Skeletal muscle tissue (tissue), 4 donors: ENCODE measurements around the gene DPYSL5. TPM values are rescaled to one million over a fixed set of nuclear protein-coding genes. Genes with fewer than 3 reads are reported as not detected.
"Not testable (repeated sequence)": the region's sequence is repeated elsewhere in the genome, so short reads cannot be mapped to it uniquely, and the experiment has no call there.

Source experiments
- H3K27ac ChIP-seq: one replicate; pipeline ENCODE4 v1.7.0; 2013; ENCODE audit warnings: mild to moderate bottlenecking, low read depth, low read length, inconsistent platforms
- H3K27me3 ChIP-seq, 3 donors: one replicate each; pipeline ENCODE4 v1.7.0; 2013; ENCODE audit warnings: low read length in 3 of 3; ENCODE audit not compliant: control insufficient read depth in 3 of 3, insufficient read depth in 3 of 3
- H3K36me3 ChIP-seq, 3 donors: one replicate each; pipeline ENCODE4 v1.7.0; 2013; ENCODE audit warnings: low read length in 3 of 3; ENCODE audit not compliant: control insufficient read depth in 3 of 3, insufficient read depth in 3 of 3
- H3K4me1 ChIP-seq, 3 donors: one replicate each; pipeline ENCODE4 v1.7.0; 2013; ENCODE audit warnings: low read length in 3 of 3, mild to moderate bottlenecking in 3 of 3; ENCODE audit not compliant: control insufficient read depth in 3 of 3, insufficient read depth in 3 of 3
- H3K4me3 ChIP-seq, 3 donors: one replicate each; pipeline ENCODE4 v1.7.0; 2013; ENCODE audit warnings: low read length in 3 of 3
- H3K9ac ChIP-seq, 3 donors: one replicate each; pipeline ENCODE4 v1.7.0; 2013; ENCODE audit warnings: low read length in 3 of 3, mild to moderate bottlenecking in 3 of 3, moderate library complexity in 2 of 3, low read depth in 1 of 3
- H3K9me3 ChIP-seq, 3 donors: one replicate each; pipeline ENCODE4 v1.7.0; 2013; ENCODE audit warnings: low read length in 3 of 3; ENCODE audit not compliant: control insufficient read depth in 3 of 3
- total RNA-seq: library from RNA; depleted of rRNA; stranded (reverse); fragments of >200 nt; gene quantifications from one replicate; pipeline ENCODE4 v1.2.3, GENCODE V29; 2014
- donor health status: Osteomylitis.

The DPYSL5 gene
- total RNA-seq, 1 donor from 2014 or later = 3.7 TPM

GRCh38 chr2:26812731-26813130, 35.2 kb upstream of the DPYSL5 start:
- Histone ChIP-seq H3K9ac (no peak overlapping the region), H3K27me3 (peaks cover 6 to 22% (median 19%) of the 10 kb centered on the region in 3 donors), H3K4me3 (no peak overlapping the region), H3K27ac (no peak overlapping the region), H3K36me3 (no peaks in the 10 kb centered on the region), H3K4me1 (no peaks in the 10 kb centered on the region), H3K9me3 (no peaks in the 10 kb centered on the region)

- not testable (repeated sequence) for H3K9me3 ChIP-seq, H3K4me3 ChIP-seq, H3K4me1 ChIP-seq, H3K36me3 ChIP-seq, H3K27ac ChIP-seq, H3K9ac ChIP-seq
- peaks cover 6 to 26% (median 19%) of the 10 kb centered on the region in 3 donors for H3K27me3 ChIP-seq
Measured at GRCh38 chr2:26814072-26814765, 33.7 kb upstream of the DPYSL5 start.

DNA sequence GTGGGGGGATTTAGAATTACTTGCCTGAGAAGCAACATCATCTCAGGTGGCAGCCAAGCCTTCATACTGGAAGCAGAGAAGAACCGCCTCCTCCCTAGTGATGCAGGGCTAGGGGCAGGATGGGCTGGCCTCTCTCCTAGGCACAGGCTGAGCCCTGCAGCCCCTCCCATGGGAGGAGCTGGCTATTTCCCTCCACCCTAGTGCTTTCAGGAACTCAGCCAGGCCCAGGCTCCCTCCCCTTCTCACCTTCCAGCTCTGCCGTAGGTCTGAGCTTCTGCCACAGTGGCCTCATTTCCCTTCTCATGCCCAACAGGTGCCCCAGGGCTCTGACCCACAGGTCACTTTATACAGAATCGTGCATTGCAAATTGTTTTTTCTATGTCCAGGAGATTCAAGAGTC, 31.0 kb upstream of the DPYSL5 start:
- peaks cover 6 to 20% (median 9%) of the 10 kb centered on the region in 3 donors for H3K27me3 ChIP-seq
- H3K27ac ChIP-seq = no peak overlapping the region
- no peaks in the 10 kb centered on the region for H3K36me3 ChIP-seq
- H3K4me1 ChIP-seq = no peaks in the 10 kb centered on the region
- no peak overlapping the region for H3K9ac ChIP-seq
- no peak overlapping the region for H3K4me3 ChIP-seq
- H3K9me3 ChIP-seq = no peaks in the 10 kb centered on the region

GRCh38 chr2:26818255-26818654, 29.7 kb upstream of the DPYSL5 start:
- Histone ChIP-seq H3K27ac (no peak overlapping the region), H3K36me3 (no peaks in the 10 kb centered on the region), H3K27me3 (peaks cover 2 to 11% (median 6%) of the 10 kb centered on the region in 3 donors), H3K9ac (no peak overlapping the region), H3K4me1 (no peaks in the 10 kb centered on the region), H3K9me3 (no peaks in the 10 kb centered on the region), H3K4me3 (no peak overlapping the region)

- Histone ChIP-seq H3K4me3 (no peak overlapping the region), H3K27ac (no peak overlapping the region), H3K4me1 (no peaks in the 10 kb centered on the region), H3K27me3 (peaks cover 0 to 9% (median 6%) of the 10 kb centered on the region in 3 donors), H3K9me3 (no peaks in the 10 kb centered on the region), H3K36me3 (no peaks in the 10 kb centered on the region), H3K9ac (no peak overlapping the region)
Measured at GRCh38 chr2:26818972-26819371, 29.0 kb upstream of the DPYSL5 start.

- Histone ChIP-seq H3K9ac (no peak overlapping the region), H3K4me3 (no peak overlapping the region)
Measured at GRCh38 chr2:26820932-26821331, 27.0 kb upstream of the DPYSL5 start.

DNA sequence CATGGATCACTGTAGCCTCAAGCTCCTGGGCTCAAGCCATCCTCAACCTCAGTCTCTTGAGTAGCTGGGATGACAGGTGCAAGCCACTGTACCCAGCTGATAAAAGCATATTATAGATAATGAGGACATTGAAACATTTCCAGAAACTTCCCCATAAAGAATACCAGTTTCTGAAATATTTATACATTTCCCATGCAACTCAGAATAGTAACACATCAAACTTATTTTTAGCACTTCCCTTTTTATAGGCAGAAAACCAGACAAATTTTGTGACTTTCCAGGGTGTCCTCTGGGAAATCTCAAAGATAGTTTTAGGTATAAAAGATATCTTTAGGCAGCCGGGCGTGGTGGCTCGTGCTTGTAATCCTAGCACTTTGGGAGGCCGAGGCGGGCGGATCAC, 25.1 kb upstream of the DPYSL5 start:
- Histone ChIP-seq H3K27ac (no peak overlapping the region), H3K4me1 (no peaks in the 10 kb centered on the region), H3K36me3 (no peaks in the 10 kb centered on the region), H3K27me3 (peaks cover 0 to 7% (median 0%) of the 10 kb centered on the region in 3 donors), H3K4me3 (no peak overlapping the region), H3K9me3 (no peaks in the 10 kb centered on the region), H3K9ac (no peak overlapping the region)

More at GRCh38 chr2:26820932-26821331, 27.0 kb upstream of the DPYSL5 start:
- Histone ChIP-seq H3K4me1 (no peaks in the 10 kb centered on the region), H3K9me3 (no peaks in the 10 kb centered on the region), H3K27ac (no peak overlapping the region), H3K27me3 (peaks cover 0 to 9% (median 6%) of the 10 kb centered on the region in 3 donors), H3K36me3 (no peaks in the 10 kb centered on the region)

GRCh38 chr2:26838121-26838906, 9.6 kb upstream of the DPYSL5 start:
- H3K36me3 ChIP-seq = no peaks in the 10 kb centered on the region
- no peak overlapping the region for H3K9ac ChIP-seq
- no peak overlapping the region for H3K27ac ChIP-seq
- H3K27me3 ChIP-seq = peaks cover 5 to 11% (median 9%) of the 10 kb centered on the region in 3 donors
- H3K4me1 ChIP-seq = no peaks in the 10 kb centered on the region
- H3K4me3 ChIP-seq = no peak overlapping the region
- no peaks in the 10 kb centered on the region for H3K9me3 ChIP-seq

DNA sequence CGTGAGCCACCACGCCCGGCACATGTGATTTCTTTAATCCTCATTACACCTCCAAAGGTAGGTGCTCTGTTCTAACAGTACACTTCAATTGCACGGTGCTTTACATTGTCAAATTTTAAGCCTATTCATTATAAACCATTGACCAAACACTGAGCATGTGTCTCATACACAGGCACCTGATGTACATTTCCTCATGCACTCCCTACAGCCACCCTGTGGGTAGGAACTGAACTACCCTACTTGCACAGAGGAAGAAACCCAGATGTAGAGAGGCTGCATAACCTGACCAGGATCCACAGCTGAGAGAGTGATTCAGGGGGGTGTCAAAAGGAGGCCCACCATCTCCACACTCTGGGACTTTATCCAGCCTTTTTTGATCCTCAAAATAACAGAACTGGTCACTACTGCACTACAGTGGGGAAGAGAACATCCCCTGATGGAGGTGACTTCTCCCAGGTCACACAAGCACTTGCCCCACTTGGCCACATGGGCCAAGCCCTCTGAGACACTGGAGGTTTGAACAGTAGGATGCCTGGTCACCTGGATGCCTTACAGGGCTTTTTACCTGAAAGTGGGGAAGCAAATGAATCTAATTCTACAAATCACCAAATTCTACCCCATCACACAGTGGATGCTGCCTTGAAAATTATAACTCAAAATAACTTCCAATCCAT, 6.9 kb upstream of the DPYSL5 start:
- H3K9ac ChIP-seq = no peak overlapping the region
- H3K4me1 ChIP-seq = no peaks in the 10 kb centered on the region
- no peaks in the 10 kb centered on the region for H3K36me3 ChIP-seq
- H3K27ac ChIP-seq = no peak overlapping the region
- H3K27me3 ChIP-seq = peaks cover 18 to 27% (median 23%) of the 10 kb centered on the region in 3 donors
- no peak overlapping the region for H3K4me3 ChIP-seq
- H3K9me3 ChIP-seq = no peaks in the 10 kb centered on the region

DNA sequence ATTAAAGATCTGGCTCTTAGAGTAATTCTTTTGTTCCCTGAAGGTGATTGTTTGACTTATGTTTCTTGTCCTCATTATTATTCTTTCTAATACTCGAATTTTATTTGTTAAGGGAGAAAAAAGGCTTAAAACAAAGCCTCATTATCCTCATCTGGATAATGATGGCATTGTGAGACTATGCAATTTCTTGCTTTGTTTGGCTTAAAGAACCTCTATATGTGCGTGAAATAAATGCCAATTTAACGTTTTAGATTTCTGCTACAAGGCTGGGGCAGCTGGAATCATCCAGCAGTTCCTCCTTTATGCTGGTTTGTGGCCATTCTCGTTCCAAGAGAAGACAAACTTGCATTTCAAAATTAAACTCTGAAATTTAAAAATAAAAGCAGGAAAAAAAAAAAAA, 4.9 kb upstream of the DPYSL5 start:
- peaks cover 38 to 46% (median 38%) of the 10 kb centered on the region in 3 donors for H3K27me3 ChIP-seq
- H3K36me3 ChIP-seq = no peaks in the 10 kb centered on the region
- H3K4me3 ChIP-seq = no peak overlapping the region
- H3K27ac ChIP-seq = no peak overlapping the region
- no peaks in the 10 kb centered on the region for H3K9me3 ChIP-seq
- no peak overlapping the region for H3K9ac ChIP-seq
- peaks cover 5 to 15% (median 6%) of the 10 kb centered on the region in 3 donors for H3K4me1 ChIP-seq
